Liver (tissue), 9 donors: ENCODE data around the gene PTAFR. TPM values are rescaled to one million over a fixed set of nuclear protein-coding genes. Genes with fewer than 3 reads are reported as not detected.

ENCODE experiments used
- DNase-seq: peaks from one replicate; pipeline ENCODE4 v3.0.0-alpha.2; 2017; ENCODE audit warnings: low spot score
- H3K27ac ChIP-seq, 2 donors: one replicate each; pipeline ENCODE4 v1.7.0; 2013; ENCODE audit warnings: inconsistent platforms in 2 of 2, low read length in 2 of 2, control low read depth in 1 of 2, low read depth in 1 of 2, mild to moderate bottlenecking in 1 of 2
- H3K27me3 ChIP-seq, 4 donors: one replicate each; pipeline versions ENCODE4 v1.6.1 to v1.7.0; 2013; ENCODE audit warnings: low read length in 3 of 4, inconsistent platforms in 1 of 4, mild to moderate bottlenecking in 1 of 4, moderate library complexity in 1 of 4; ENCODE audit not compliant: control insufficient read depth in 4 of 4, insufficient read depth in 4 of 4
- H3K36me3 ChIP-seq, 4 donors: one replicate each; pipeline versions ENCODE4 v1.6.1 to v1.7.0; 2013; ENCODE audit warnings: low read length in 3 of 4, mild to moderate bottlenecking in 3 of 4, low read depth in 1 of 4, moderate library complexity in 1 of 4; ENCODE audit not compliant: control insufficient read depth in 4 of 4, insufficient read depth in 3 of 4
- H3K4me1 ChIP-seq, 4 donors: one replicate each; pipeline versions ENCODE4 v1.6.1 to v1.7.0; 2013; ENCODE audit warnings: low read length in 3 of 4, mild to moderate bottlenecking in 3 of 4, moderate library complexity in 1 of 4; ENCODE audit not compliant: control insufficient read depth in 4 of 4, insufficient read depth in 4 of 4
- H3K4me3 ChIP-seq, 3 donors: one replicate each; pipeline versions ENCODE4 v1.6.1 to v1.7.0; 2013; ENCODE audit warnings: low read length in 3 of 3, control low read depth in 1 of 3, low read depth in 1 of 3, mild to moderate bottlenecking in 1 of 3
- H3K9ac ChIP-seq, 2 donors: one replicate each; pipeline ENCODE4 v1.7.0; 2013; ENCODE audit warnings: low read length in 2 of 2, mild to moderate bottlenecking in 2 of 2, moderate library complexity in 2 of 2, control low read depth in 1 of 2, low read depth in 1 of 2
- H3K9me3 ChIP-seq, 4 donors: one replicate each; pipeline versions ENCODE4 v1.6.1 to v1.7.0; 2013; ENCODE audit warnings: low read length in 3 of 4; ENCODE audit not compliant: control insufficient read depth in 4 of 4
- CTCF ChIP-seq: fragments of 150-350 bp; IDR thresholded peaks from 2 replicates; pipeline ENCODE4 v1.5.1; 2017; ENCODE audit warnings: improper control_type of control experiment, low read depth, low read length; ENCODE audit not compliant: missing input control
- EGR1 ChIP-seq, 2 donors: IDR thresholded peaks; 2 replicates each; pipeline ENCODE4 v1.6.1; 2016 to 2018; ENCODE audit warnings: antibody characterized with exemption in 2 of 2, low read depth in 2 of 2
- FOXA1 ChIP-seq: IDR thresholded peaks from 2 replicates; pipeline ENCODE4 v1.6.1; 2016; ENCODE audit warnings: antibody characterized with exemption
- FOXA2 ChIP-seq: IDR thresholded peaks from 2 replicates; pipeline ENCODE4 v1.6.1; 2016; ENCODE audit warnings: antibody characterized with exemption
- GABPA ChIP-seq, 2 donors: IDR thresholded peaks in 1 of 2; conservative IDR thresholded peaks in 1 of 2; 2 replicates each; pipeline ENCODE4 v1.6.1; 2016; ENCODE audit warnings: antibody characterized with exemption in 2 of 2, mild to moderate bottlenecking in 1 of 2, moderate library complexity in 1 of 2
- HNF4A ChIP-seq, 2 donors: conservative IDR thresholded peaks; 2 replicates each; pipeline ENCODE4 v1.6.1; 2016; ENCODE audit warnings: antibody characterized with exemption in 2 of 2, mild to moderate bottlenecking in 2 of 2
- HNF4G ChIP-seq: IDR thresholded peaks from 2 replicates; pipeline ENCODE4 v1.6.1; 2016; ENCODE audit warnings: antibody characterized with exemption
- JUND ChIP-seq, 2 donors: IDR thresholded peaks; 2 replicates each; pipeline ENCODE4 v1.6.1; 2016; ENCODE audit warnings: antibody characterized with exemption in 2 of 2
- NR2F2 ChIP-seq: IDR thresholded peaks from 2 replicates; pipeline ENCODE4 v1.6.1; 2016; ENCODE audit warnings: antibody characterized with exemption
- RAD21 ChIP-seq, 2 donors: IDR thresholded peaks; 2 replicates each; pipeline ENCODE4 v1.6.1; 2016; ENCODE audit warnings: antibody characterized with exemption in 2 of 2, mild to moderate bottlenecking in 2 of 2
- RXRA ChIP-seq, 2 donors: IDR thresholded peaks; 2 replicates each; pipeline ENCODE4 v1.6.1; 2017 to 2018; ENCODE audit warnings: antibody characterized with exemption in 2 of 2, mild to moderate bottlenecking in 1 of 2
- SP1 ChIP-seq: IDR thresholded peaks from 2 replicates; pipeline ENCODE4 v1.6.1; 2018; ENCODE audit warnings: antibody characterized with exemption, mild to moderate bottlenecking
- TAF1 ChIP-seq: conservative IDR thresholded peaks from 2 replicates; pipeline ENCODE4 v1.6.1; 2016; ENCODE audit warnings: antibody characterized with exemption, mild to moderate bottlenecking
- YY1 ChIP-seq: IDR thresholded peaks from 2 replicates; pipeline ENCODE4 v1.6.1; 2016; ENCODE audit warnings: antibody characterized with exemption, mild to moderate bottlenecking
- ZBTB33 ChIP-seq: IDR thresholded peaks from 2 replicates; pipeline ENCODE4 v1.6.1; 2016; ENCODE audit warnings: antibody characterized with exemption
- WGBS: extraction: QIAGEN DNeasy Blood & Tissue Kit; methylation state at CpG from one replicate; pipeline ENCODE4 v1.1.7; 2013; 5-methylcytosine and 5-hydroxymethylcytosine counted together
- polyA plus RNA-seq, 2 donors: library from polyadenylated mRNA; stranded (reverse) in 1 of 2; unstranded in 1 of 2; fragments of 200-250 nt in 1 of 2; fragments of >200 nt in 1 of 2; fragmentation: Nextera tagmentation in 1 of 2; extraction: Ambion mirVana in 1 of 2; gene quantifications; one replicate each; pipeline versions ENCODE4 v1.2.1 to v1.2.3, GENCODE V29; 2013 to 2015
- total RNA-seq, 2 donors: library from RNA; depleted of rRNA; stranded (reverse); fragments of >200 nt; gene quantifications; one replicate each; pipeline ENCODE4 v1.2.3, GENCODE V29; 2014
- TF ChIP-seq, protein P1 (sequence below): IDR thresholded peaks from 2 replicates; pipeline ENCODE4 v1.6.1; 2016; ENCODE audit warnings: antibody characterized with exemption, mild to moderate bottlenecking
- TF ChIP-seq, protein P2 (sequence below): IDR thresholded peaks from 2 replicates; pipeline ENCODE4 v1.6.1; 2016; ENCODE audit warnings: antibody characterized with exemption
- donor health status: healthy.
- donor health status: healthy.
- donor health status: healthy.
- donor health status: healthy.
- donor health status: healthy.

PTAFR gene
- total and polyA plus RNA-seq, 4 donors: 0.82 to 4.1 (median 2.1) TPM

- TF ChIP-seq RAD21 (IDR thresholded peaks at IDR 0.05) (no peak), YY1 (no peak), JUND (IDR thresholded peaks at IDR 0.05) (no peak), EGR1 (IDR thresholded peaks at IDR 0.05; ENCODE audit: low read depth in 2 of 2) (no peak), FOXA1 (no peak), CTCF (no peak), GABPA (IDR thresholded peaks at IDR 0.05 in 1 of 2, conservative IDR thresholded peaks at IDR 0.05 in 1 of 2) (no peak), SP1 (no peak), FOXA2 (no peak), TAF1 (no peak), RXRA (IDR thresholded peaks at IDR 0.05) (no peak), HNF4G (no peak), ZBTB33 (no peak), HNF4A (conservative IDR thresholded peaks at IDR 0.05) (no peak)
- TF ChIP-seq, protein P1, sequence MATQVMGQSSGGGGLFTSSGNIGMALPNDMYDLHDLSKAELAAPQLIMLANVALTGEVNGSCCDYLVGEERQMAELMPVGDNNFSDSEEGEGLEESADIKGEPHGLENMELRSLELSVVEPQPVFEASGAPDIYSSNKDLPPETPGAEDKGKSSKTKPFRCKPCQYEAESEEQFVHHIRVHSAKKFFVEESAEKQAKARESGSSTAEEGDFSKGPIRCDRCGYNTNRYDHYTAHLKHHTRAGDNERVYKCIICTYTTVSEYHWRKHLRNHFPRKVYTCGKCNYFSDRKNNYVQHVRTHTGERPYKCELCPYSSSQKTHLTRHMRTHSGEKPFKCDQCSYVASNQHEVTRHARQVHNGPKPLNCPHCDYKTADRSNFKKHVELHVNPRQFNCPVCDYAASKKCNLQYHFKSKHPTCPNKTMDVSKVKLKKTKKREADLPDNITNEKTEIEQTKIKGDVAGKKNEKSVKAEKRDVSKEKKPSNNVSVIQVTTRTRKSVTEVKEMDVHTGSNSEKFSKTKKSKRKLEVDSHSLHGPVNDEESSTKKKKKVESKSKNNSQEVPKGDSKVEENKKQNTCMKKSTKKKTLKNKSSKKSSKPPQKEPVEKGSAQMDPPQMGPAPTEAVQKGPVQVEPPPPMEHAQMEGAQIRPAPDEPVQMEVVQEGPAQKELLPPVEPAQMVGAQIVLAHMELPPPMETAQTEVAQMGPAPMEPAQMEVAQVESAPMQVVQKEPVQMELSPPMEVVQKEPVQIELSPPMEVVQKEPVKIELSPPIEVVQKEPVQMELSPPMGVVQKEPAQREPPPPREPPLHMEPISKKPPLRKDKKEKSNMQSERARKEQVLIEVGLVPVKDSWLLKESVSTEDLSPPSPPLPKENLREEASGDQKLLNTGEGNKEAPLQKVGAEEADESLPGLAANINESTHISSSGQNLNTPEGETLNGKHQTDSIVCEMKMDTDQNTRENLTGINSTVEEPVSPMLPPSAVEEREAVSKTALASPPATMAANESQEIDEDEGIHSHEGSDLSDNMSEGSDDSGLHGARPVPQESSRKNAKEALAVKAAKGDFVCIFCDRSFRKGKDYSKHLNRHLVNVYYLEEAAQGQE: no peak
- Histone ChIP-seq H3K4me3 (no peak overlapping the region), H3K27me3 (no peaks in the 10 kb centered on the region), H3K9me3 (no peaks in the 10 kb centered on the region), H3K27ac (no peak overlapping the region), H3K36me3 (peaks cover 0 to 23% (median 9%) of the 10 kb centered on the region in 4 donors), H3K4me1 (peaks cover 0 to 9% (median 2%) of the 10 kb centered on the region in 4 donors), H3K9ac (no peak overlapping the region)
- 44% methylated on average over 1 of the region's 1 CpG for whole genome bisulfite sequencing
- no peak for DNase-seq
These were observed 19.3 kb upstream of the PTAFR start for GRCh38 chr1:28195780-28196179.

GRCh38 chr1:28194326-28195035 is 18.0 kb upstream of the PTAFR start:
- H3K36me3 ChIP-seq: peaks cover 0 to 12% (median 5%) of the 10 kb centered on the region in 4 donors
- H3K9me3 ChIP-seq: no peaks in the 10 kb centered on the region
- H3K27ac ChIP-seq: no peak overlapping the region
- H3K9ac ChIP-seq: no peak overlapping the region
- DNase-seq: no peak
- WGBS: 89% methylated on average over 8 of the region's 8 CpGs
- peaks cover 0 to 3% (median 0%) of the 10 kb centered on the region in 4 donors for H3K4me1 ChIP-seq
- TF ChIP-seq, protein P2, sequence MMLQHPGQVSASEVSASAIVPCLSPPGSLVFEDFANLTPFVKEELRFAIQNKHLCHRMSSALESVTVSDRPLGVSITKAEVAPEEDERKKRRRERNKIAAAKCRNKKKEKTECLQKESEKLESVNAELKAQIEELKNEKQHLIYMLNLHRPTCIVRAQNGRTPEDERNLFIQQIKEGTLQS: no peak
- no peak for TF ChIP-seq JUND (IDR thresholded peaks at IDR 0.05)
- TF ChIP-seq HNF4A (conservative IDR thresholded peaks at IDR 0.05): no peak
- TF ChIP-seq, protein P1: no peak
- no peak for TF ChIP-seq FOXA1
- no peak for TF ChIP-seq NR2F2
- H3K4me3 ChIP-seq: no peak overlapping the region
- no peaks in the 10 kb centered on the region for H3K27me3 ChIP-seq
